ENCODE measurements around the gene PPIB. TPM values are rescaled to one million over a fixed set of nuclear protein-coding genes. Genes with fewer than 3 reads are reported as not detected.

PPIB gene
- total RNA-seq, 1 experiment from 2014 or later, result 433 TPM

DNA sequence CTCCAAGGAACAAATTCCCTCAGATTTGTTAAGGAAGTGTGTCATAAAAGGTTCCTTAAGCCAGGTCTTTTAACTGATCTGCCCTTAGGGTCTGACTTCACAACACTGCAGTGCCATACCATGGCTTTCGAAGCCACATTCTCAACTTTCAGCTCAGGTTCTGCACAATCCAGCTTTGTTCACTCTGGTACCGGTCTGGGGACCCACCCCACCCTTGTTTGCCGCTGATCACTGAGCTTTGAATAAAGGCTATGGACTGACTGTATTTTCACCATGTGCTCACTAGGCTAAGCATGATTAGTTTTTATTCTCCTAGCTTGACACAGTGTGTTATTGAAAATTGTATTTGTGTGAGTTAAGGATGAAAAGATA is 51.2 kb downstream of the PPIB start:
- Histone ChIP-seq H3K14ac (ENCODE audit: insufficient read depth, low read length) (no peak overlapping the region), H3K56ac (ENCODE audit: insufficient read length, low read depth, low read length) (no peak overlapping the region), H3K9me3 (ENCODE audit: control insufficient read depth, low read depth, low read length) (no peaks in the 10 kb centered on the region), H3K79me1 (ENCODE audit: insufficient read depth, low read depth, low read length, poor library complexity, severe bottlenecking) (no peaks in the 10 kb centered on the region), H2BK12ac (ENCODE audit: insufficient read length, low read depth, low read length) (no peak overlapping the region), H3K79me2 (ENCODE audit: insufficient read depth, low read length) (no peaks in the 10 kb centered on the region), H2BK20ac (ENCODE audit: low read depth, low read length, poor library complexity, severe bottlenecking) (no peak overlapping the region), H4K8ac (replicated peaks; ENCODE audit: insufficient read length, low read depth, low read length) (no peak overlapping the region), H3K4me2 (ENCODE audit: insufficient read depth, insufficient read length, low read length) (no peak overlapping the region), H2BK15ac (ENCODE audit: low read depth, low read length) (no peak overlapping the region), H3K23me2 (ENCODE audit: insufficient read length, low read depth, low read length, poor library complexity, severe bottlenecking) (no peaks in the 10 kb centered on the region), H4K91ac (ENCODE audit: insufficient read length, low read depth, low read length) (no peak overlapping the region), H2AK5ac (ENCODE audit: insufficient read length, low read length) (no peak overlapping the region), H4K5ac (ENCODE audit: insufficient read length, low read depth, low read length) (no peak overlapping the region), H3K23ac (ENCODE audit: insufficient read length, low read depth, low read length) (no peak overlapping the region), H3K9ac (ENCODE audit: extremely low read depth, insufficient read length, low read length) (no peak overlapping the region), H2BK120ac (ENCODE audit: low read depth, low read length, poor library complexity, severe bottlenecking) (no peak overlapping the region), H3K4me1 (ENCODE audit: insufficient read depth, low read length) (no peaks in the 10 kb centered on the region), H4K20me1 (ENCODE audit: control insufficient read depth, insufficient read depth, insufficient read length) (no peaks in the 10 kb centered on the region), H2AFZ (ENCODE audit: low read length) (no peak overlapping the region), H2BK5ac (ENCODE audit: insufficient read length, low read length) (no peak overlapping the region), H3T11ph (ENCODE audit: low read length) (no peak overlapping the region), H3K27me3 (ENCODE audit: insufficient read depth, low read length) (no peaks in the 10 kb centered on the region), H3K4ac (ENCODE audit: low read depth, low read length) (no peak overlapping the region), H3K27ac (ENCODE audit: insufficient read length, low read depth, low read length) (no peak overlapping the region), H3K18ac (ENCODE audit: insufficient read length, low read depth, low read length) (no peak overlapping the region)
- Mint-ChIP-seq H3K4me3 (no peak overlapping the region), H3K4me1 (peaks cover 11 to 14% of the 10 kb centered on the region in 2 experiments), H3K27ac (no peak overlapping the region), H3K27me3 (ENCODE audit: low read depth) (no peaks in the 10 kb centered on the region), H3K9me3 (no peaks in the 10 kb centered on the region), H3K36me3 (ENCODE audit: insufficient read depth in 1 of 3, low read depth in 3 of 3) (peaks cover 5 to 19% (median 19%) of the 10 kb centered on the region in 3 experiments; a peak in 5 of 7 replicates)
- no peak for DNase-seq
- no CpG with 5 or more reads among the region's 3 CpGs for WGBS (ENCODE audit: extremely low coverage, insufficient read length, low lambda C conversion rate)
- TF ChIP-seq, protein P1, sequence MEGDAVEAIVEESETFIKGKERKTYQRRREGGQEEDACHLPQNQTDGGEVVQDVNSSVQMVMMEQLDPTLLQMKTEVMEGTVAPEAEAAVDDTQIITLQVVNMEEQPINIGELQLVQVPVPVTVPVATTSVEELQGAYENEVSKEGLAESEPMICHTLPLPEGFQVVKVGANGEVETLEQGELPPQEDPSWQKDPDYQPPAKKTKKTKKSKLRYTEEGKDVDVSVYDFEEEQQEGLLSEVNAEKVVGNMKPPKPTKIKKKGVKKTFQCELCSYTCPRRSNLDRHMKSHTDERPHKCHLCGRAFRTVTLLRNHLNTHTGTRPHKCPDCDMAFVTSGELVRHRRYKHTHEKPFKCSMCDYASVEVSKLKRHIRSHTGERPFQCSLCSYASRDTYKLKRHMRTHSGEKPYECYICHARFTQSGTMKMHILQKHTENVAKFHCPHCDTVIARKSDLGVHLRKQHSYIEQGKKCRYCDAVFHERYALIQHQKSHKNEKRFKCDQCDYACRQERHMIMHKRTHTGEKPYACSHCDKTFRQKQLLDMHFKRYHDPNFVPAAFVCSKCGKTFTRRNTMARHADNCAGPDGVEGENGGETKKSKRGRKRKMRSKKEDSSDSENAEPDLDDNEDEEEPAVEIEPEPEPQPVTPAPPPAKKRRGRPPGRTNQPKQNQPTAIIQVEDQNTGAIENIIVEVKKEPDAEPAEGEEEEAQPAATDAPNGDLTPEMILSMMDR (conservative IDR thresholded peaks at IDR 0.05), result no peak
